GM08714 (cell line): ENCODE data around the gene CLMN.

Experiments used
- H3K4me3 ChIP-seq: fragments of 200-500 bp; sonication (Bioruptor generic); 2 replicates; pipeline ENCODE4 v1.5.1; 2014; ENCODE audit warnings: mild to moderate bottlenecking, low read length, inconsistent platforms
- ZNF274 ChIP-seq: IDR thresholded peaks from 2 replicates; pipeline ENCODE4 v1.6.1; 2012; ENCODE audit warnings: mild to moderate bottlenecking, low read depth, low read length

The CLMN gene

DNA sequence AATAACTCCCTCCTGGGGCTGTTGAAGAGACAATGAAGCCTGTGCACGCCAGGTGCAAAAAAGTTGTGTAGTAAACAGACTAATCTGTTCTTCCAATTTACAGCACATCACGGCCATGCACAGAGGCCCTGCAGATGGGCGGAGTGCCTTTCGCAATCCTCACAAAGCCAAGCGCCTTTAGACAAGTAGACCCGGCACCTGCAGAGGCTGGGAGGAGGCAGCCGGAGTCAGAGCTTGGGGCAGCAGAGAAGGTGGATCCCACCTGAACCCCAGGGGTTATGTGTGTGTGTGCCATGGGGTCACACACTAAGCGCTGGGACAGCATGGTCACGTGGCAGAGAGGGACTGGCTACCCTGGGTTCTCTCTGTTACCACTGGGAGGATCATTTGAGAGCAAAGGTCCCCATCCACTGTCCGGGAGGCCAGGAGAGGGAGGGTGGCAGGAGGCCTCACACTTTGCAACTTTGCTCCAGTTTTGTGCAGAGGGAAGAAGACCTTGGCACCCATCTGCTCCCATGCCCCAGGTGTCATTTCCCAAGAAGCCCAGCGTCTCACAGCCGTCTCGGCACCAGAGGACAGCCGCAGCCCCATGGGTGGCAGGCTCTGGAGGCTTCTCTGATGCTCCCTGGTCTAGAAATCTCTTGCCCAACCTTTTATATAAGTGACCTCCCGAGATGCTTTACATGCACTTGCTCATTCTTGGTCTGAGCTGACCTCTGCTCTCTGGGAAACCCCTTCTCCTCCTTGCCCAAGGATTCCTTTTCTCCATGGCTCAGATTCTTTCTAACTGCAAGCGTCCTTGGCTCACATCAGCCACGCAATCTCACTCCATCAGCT is 82.4 kb downstream of the CLMN start:
- no peak for TF ChIP-seq ZNF274
- H3K4me3 ChIP-seq, result no peak overlapping the region

DNA sequence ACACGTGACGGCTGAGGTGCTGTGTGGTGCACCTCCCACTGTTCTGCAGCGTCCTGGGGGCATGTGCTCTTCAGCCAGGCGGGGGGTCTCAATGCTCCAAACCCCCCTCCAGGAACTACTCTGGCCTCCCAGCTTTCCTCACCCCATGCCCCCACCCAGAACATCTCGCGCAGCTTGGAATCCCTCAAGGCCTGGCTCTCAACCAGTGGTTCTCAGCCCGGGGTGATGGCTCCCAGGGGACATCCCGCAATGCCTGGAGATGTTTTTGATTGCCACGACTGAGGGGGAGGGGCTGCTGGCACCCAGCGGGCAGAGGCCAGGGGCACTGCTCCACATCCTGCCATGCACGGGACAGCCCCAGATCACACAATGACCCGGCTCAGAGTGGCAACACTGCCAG is 83.5 kb downstream of the CLMN start:
- TF ChIP-seq ZNF274, result no peak
- H3K4me3 ChIP-seq, result no peak overlapping the region

DNA sequence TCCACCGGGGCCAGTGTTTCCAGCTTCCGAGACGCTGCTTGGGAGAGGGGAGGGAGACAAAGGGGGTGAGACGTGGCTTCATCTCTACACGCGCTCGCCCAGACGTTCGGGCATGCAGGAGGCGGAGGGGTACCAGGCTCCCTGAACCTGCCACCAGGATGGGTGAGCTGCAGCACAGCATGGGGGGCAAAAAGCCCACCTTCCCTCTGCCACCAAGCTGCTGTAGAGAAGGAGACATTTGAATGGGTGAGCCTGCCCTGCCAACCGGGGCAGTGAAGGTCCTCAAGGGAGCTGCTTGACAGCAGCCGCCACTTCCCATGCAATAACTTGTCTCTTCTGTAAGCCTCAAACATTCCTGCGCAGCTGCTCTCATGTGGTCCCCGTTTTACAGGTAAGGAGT is 83.9 kb downstream of the CLMN start:
- no peak overlapping the region for H3K4me3 ChIP-seq

DNA sequence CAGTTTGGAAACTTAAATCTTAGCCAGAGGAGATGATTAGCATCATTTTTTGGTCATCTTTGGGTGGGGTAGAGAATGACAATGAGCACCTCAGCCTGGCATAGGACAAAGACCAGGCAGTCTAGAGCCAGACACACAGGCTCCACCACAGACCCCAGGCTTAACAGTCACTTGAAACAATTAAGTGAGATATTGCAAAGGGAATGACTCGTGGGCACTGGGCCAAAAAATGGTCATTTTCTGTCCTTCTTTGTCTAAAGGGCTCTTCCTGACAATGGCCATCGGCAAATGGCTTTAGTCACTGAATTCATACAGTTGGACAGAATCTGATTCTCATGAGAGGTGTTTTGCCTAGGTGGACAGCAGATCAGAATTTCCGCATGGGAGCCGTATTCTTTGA is 84.4 kb downstream of the CLMN start:
- no peak for TF ChIP-seq ZNF274
- H3K4me3 ChIP-seq, result no peak overlapping the region

More for the DNA sequence above, 83.9 kb downstream of the CLMN start:
- no peak for TF ChIP-seq ZNF274

DNA sequence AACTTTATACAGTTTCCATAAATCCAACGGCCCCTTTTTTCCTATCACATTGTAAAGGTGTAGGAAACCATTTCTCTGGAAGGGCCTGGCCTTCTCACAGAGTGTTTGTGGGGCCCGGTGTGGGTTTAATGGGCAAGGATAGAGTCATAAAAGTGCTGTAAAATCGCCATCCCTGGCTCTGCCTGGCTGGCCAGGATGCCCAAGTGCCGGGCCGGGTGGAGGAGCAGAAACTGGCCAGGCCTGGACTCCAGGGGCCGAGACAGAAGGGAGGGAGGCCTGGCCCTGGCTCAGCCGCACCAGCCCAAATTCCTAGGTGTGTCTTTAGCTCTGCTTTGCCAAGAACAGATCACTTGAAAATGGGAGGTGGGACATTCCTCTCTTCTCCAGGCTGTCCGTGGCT is 85.3 kb downstream of the CLMN start:
- no peak for TF ChIP-seq ZNF274
- no peak overlapping the region for H3K4me3 ChIP-seq

DNA sequence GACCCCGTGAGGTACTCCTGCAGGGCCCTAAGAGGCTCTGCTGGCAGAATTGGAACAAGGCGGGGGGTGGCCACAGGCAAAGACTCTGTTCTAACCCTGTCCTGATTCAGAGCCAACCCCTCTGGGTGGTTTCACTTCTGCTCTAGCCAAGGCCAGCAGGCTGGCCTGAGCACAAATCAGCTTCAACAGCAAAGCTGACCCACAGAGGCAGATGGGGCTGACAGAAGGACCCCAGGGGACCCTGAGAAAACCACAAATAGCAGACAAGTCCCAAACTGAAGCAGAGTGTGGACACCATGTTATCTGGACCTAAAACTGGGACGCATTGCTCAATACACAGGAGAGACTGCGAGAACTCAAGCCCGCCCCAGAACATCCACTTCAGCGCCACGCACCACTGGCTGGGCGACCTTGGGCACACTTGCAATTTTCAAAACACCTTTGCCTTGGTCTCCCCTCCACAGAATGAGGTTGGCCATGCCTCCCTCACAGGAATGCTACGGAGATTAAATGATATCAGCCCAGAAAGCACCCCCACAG is 85.9 kb downstream of the CLMN start:
- H3K4me3 ChIP-seq, result no peak overlapping the region
- no peak for TF ChIP-seq ZNF274

DNA sequence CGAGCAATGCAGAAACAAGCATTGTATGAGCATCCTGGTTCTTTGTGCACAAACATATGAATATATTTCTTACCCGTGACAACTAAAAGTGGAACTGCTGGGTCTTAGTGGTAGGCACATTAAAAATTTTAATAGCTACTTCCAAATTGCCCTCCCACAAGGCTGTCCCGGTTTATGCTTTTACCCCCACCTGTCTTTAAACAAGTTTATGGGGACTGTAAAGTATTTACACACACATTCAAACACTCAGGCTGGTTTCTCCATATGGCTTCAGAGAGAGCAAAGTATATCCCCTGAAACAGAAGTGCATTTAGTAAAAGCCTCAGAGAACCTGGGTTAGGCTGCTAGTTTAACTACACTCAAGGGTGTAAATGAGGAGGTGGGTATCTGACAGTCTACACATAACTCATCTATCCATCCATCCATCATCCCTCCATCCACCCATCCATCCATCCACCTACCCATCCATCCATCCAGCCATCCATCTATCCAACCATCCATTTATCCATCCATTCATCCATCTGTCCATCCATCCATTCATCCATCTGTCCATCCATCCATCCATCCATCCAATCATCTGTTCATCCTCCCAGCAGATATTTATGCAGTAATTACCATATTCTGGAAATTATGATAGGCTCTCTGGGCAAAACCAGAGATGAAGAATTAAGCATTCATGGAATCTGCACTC is 86.7 kb downstream of the CLMN start:
- TF ChIP-seq ZNF274, result no peak
- no peak overlapping the region for H3K4me3 ChIP-seq

DNA sequence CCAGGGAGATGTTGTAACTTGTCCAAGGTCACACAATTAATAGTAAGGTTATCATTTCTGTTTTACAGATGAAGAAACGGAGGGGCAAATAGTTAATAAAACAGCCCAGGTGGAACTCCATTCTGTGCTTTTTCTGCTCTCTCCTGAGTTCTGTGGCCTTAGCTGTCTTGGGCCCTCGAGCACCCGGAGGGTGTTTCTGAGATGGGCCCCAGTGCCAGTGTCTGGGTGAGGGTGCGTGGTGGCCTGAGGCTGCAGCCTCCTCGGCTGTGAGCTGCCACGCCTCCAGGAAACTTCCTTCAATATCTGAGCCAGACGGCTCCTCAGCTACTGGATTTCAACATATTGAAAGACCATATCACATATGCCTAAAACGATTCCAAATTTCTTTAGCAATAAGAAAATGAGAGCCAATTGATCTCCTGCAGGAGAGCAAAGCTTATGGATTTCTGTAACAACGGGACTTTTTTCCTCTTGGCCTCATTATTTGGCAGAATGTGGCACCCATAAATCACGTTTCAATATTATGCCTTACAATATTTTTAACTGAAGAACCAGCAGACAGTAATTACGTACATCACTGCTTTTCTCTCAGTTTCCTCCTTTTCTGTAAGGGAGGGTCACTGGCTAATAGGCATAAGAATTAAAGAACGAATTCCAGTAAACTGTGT is 87.6 kb downstream of the CLMN start:
- TF ChIP-seq ZNF274, result no peak
- H3K4me3 ChIP-seq, result no peak overlapping the region

DNA sequence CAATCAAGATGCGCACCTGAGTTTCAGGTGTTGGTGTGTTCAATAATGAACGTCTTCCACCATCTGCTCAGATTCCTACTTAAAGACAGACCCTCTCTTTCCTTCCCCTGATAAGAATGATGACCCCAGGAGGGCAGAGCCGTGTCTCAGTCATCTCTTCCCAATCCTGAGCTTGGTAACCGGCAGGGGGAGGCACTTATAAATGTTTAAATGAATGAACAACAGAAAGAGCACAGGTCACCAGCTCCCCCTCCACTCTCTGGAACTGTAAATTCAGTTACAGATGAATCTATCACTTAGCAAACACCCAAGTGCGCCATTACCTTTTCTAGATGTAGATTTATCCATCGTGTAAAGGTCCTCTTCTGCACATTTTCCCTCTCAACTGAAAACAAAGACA is 90.0 kb downstream of the CLMN start:
- H3K4me3 ChIP-seq, result no peak overlapping the region
- TF ChIP-seq ZNF274, result no peak

DNA sequence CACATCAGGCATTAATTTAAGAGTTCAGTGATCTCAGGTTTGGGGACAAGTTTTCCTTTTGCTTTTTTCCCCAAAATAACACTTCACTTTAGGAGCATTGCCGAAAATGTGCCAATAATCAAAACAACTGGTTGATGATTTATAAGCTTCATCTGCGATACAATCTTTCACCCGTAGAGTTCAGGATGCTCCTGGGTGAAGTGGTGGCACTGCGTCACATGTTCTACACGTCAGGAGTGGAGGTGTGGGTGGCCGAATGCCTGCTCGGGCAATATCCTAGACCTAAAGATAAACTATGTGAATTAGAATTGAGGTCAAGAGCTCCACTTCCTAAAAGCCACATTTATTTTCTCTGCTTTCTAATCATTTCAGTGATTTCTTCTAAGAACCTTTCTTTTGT is 91.5 kb downstream of the CLMN start:
- no peak for TF ChIP-seq ZNF274
- no peak overlapping the region for H3K4me3 ChIP-seq

DNA sequence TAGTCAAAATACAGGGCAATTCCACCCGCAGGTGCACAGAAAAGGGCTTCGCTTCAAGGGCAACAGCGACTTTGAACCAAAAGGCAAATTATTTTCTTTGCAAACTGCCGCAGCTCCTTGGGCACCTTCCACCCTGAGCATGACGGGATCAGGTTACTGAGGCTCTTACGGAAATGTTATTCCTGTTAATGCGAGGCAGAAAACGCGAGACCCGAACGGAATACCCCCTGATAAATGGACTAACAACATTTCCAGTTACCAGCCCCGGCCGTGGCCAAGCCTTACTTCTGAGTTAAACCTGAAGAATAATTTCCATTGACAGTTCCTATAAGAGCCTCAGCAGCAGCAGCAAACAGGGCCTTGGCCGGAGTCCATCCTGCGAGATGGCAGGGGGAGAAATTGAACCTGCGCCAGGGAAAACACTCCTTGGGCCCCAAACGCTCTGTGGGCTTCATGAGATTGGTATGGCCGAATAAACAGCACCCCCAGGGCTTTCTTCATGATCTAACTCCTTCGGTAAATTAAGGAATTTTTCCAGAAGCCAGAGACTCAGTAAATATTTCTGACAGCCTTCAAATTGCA is 92.3 kb downstream of the CLMN start:
- H3K4me3 ChIP-seq, result no peak overlapping the region
- TF ChIP-seq ZNF274, result no peak

DNA sequence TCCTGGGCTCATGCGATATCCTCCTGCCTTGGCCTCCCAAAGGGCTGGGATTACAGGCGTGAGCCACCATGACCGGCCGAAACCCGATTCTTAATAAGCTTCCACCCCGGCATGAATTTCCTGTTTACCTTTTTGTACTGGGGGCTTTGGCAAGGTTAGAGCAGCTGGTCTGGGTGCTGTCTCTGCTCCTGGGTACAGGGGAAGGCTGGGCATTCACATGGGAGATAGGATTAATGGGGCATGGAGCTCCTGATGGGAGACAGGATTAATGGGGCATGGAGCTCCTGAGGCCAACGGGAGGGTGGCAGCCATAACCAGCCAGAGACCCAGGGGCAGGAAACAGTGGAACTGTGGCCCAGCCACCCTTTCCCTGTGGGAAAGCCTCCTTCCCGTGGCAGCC is 92.9 kb downstream of the CLMN start:
- H3K4me3 ChIP-seq, result no peak overlapping the region
- TF ChIP-seq ZNF274, result no peak

DNA sequence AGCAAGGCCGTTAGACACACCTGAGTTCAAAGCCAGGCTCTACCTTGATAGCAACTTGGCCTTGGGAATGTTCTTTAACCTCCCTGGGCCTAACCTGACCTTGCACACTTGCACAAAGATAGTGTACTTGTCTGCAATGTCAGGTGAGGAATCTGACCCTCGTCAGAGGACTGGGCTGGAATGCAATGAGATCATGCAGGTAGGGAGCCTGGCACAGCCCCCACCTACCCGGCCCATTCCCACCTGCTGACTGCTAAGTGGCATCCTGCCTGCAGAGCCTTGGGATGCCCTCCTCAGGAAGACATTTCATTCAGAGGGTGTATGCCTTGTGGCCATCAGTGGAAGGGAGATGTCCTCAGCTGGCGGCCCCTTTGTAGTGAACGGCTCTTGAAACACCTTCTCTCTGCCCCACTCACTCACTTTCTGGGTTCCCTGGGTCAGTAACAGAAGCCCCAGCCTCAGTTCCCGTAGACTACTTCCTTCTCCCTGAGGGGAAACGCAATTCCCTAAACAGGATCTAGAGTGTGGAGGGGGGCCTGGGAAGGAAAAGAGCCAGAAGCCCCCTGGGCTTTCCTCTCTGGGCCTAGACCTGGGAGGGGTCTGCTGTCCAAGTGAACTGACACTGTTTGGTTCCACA is 94.3 kb downstream of the CLMN start:
- TF ChIP-seq ZNF274, result no peak
- no peak overlapping the region for H3K4me3 ChIP-seq
